ENCODE data around the gene NPAS3. TPM values are rescaled to one million over a fixed set of nuclear protein-coding genes. Genes with fewer than 3 reads are reported as not detected.
A peak's percentile ranks its signal among the peaks of the same experiment; 100 is the strongest.

The NPAS3 gene
- total and polyA plus RNA-seq, 2 of the 13 experiments (the other 11 are each of a cell fraction or from before 2014, with no cell fraction given), result not detected

- no peak for TF ChIP-seq MLXIP (CRISPR knock-in tag; IDR thresholded peaks at IDR 0.05; ENCODE audit: borderline replicate concordance)
- TF ChIP-seq ZKSCAN5 (CRISPR knock-in tag; IDR thresholded peaks at IDR 0.05), result no peak
- TF ChIP-seq PCBP1 (IDR thresholded peaks at IDR 0.05; ENCODE audit: borderline replicate concordance, low read depth, low read length), result no peak
Measured at GRCh38 chr14:33103966-33104365, 165.3 kb downstream of the NPAS3 start (continued).

GRCh38 chr14:33110737-33111443, 172.2 kb downstream of the NPAS3 start:
- in situ Hi-C loops (cut with HindIII; ENCODE audit: extremely low pct_ligation_motif_present, low pct_unique_long_range_greater_than_20kb) (no loop called here), intact Hi-C loops (cut with micrococcal nuclease; ENCODE audit: unreplicated experiment) (no loop called here)
- FAIRE-seq, result no peak
- H3K27me3 ChIP-seq (ENCODE audit: control insufficient read depth in 1 of 2, insufficient read depth in 2 of 2, low read length in 2 of 2), result no peaks in the 10 kb centered on the region
- no peak for ATAC-seq
- H3K27ac ChIP-seq (ENCODE audit: extremely low read length, insufficient read depth, low read length), result no peak overlapping the region
- H3K79me2 ChIP-seq (ENCODE audit: insufficient read depth, low read length), result no peaks in the 10 kb centered on the region
- H2AFZ ChIP-seq (ENCODE audit: low read length), result no peak overlapping the region
- CTCF ChIA-PET (ENCODE audit: low intra/inter-chr PET ratio, low total read pairs), result no interaction called here
- no peak overlapping the region for H3K9ac ChIP-seq (ENCODE audit: insufficient read depth, low read depth, low read length)
- H3K4me3 ChIP-seq (replicated peaks in 1 of 3; ENCODE audit: insufficient read depth in 1 of 3, low read depth in 2 of 3, low read length in 3 of 3), result no peak overlapping the region
- no peak overlapping the region for H3K4me2 ChIP-seq (ENCODE audit: low read depth, low read length)
- H3K36me3 ChIP-seq (replicated peaks in 1 of 2; ENCODE audit: control insufficient read depth in 1 of 2, insufficient read depth in 2 of 2, low read length in 2 of 2), result no peaks in the 10 kb centered on the region
- H3K9me3 ChIP-seq (ENCODE audit: low read length), result peaks cover 25% of the 10 kb centered on the region
- H4K20me1 ChIP-seq (ENCODE audit: insufficient read depth, low read length), result no peaks in the 10 kb centered on the region
- no peaks in the 10 kb centered on the region for H3K4me1 ChIP-seq (ENCODE audit: insufficient read depth, low read length)
- DNase-seq (ENCODE audit: low spot score), result no peak
- 20% methylated on average over 8 of the region's 8 CpGs for WGBS (ENCODE audit: low lambda C conversion rate)
- TF ChIP-seq HOXA5 (CRISPR knock-in tag; IDR thresholded peaks at IDR 0.05), result no peak
- TF ChIP-seq MAFK (conservative IDR thresholded peaks at IDR 0.05 in 1 of 2, IDR thresholded peaks at IDR 0.05 in 1 of 2; ENCODE audit: low read length in 2 of 2), result peak; percentile 26 to 70; a peak in 3 of 4 replicates
- 0 out of 2 replicates have a peak, but pooled peaks have one; percentile 30 for TF ChIP-seq MAFF (IDR thresholded peaks at IDR 0.05; ENCODE audit: low read depth, low read length)
- POLR2A ChIA-PET, result no interaction called here
- BruUV-seq (replicated peaks), result no TSS peak

Measured in HepG2 (cell line).